Ishikawa (cell line): ENCODE results near the gene REP15.

ENCODE experiments used
- CEBPB ChIP-seq: IDR thresholded peaks from 2 replicates; pipeline ENCODE4 v1.6.1; 2012
- CREB1 ChIP-seq: IDR thresholded peaks from 2 replicates; pipeline ENCODE4 v1.6.1; 2012; ENCODE audit warnings: low read depth
- EGR1 ChIP-seq: IDR thresholded peaks from 2 replicates; pipeline ENCODE4 v1.6.1; 2012
- EP300 ChIP-seq: IDR thresholded peaks from 2 replicates; pipeline ENCODE4 v1.6.1; 2012; ENCODE audit warnings: borderline replicate concordance
- FOXM1 ChIP-seq: IDR thresholded peaks from 2 replicates; pipeline ENCODE4 v1.6.1; 2012; ENCODE audit warnings: low read depth, borderline replicate concordance
- NFIC ChIP-seq: IDR thresholded peaks from 2 replicates; pipeline ENCODE4 v1.6.1; 2012
- RAD21 ChIP-seq: IDR thresholded peaks from 2 replicates; pipeline ENCODE4 v1.6.1; 2012; ENCODE audit warnings: low read depth
- REST ChIP-seq: IDR thresholded peaks from 2 replicates; pipeline ENCODE4 v1.6.1; 2012; ENCODE audit warnings: low read depth, mild to moderate bottlenecking
- TAF1 ChIP-seq: IDR thresholded peaks from 2 replicates; pipeline ENCODE4 v1.6.1; 2012; ENCODE audit warnings: low read depth, mild to moderate bottlenecking
- TCF12 ChIP-seq: IDR thresholded peaks from 2 replicates; pipeline ENCODE4 v1.6.1; 2012; ENCODE audit warnings: low read depth
- TEAD4 ChIP-seq: IDR thresholded peaks from 2 replicates; pipeline ENCODE4 v1.6.1; 2012
- YY1 ChIP-seq: IDR thresholded peaks from 2 replicates; pipeline ENCODE4 v1.6.1; 2012; ENCODE audit warnings: low read depth
- ZBTB7A ChIP-seq: IDR thresholded peaks from 2 replicates; pipeline ENCODE4 v1.6.1; 2012; ENCODE audit warnings: low read depth
- TF ChIP-seq, protein P1 (sequence below): IDR thresholded peaks from 2 replicates; pipeline ENCODE4 v1.6.1; 2012
- TF ChIP-seq, protein P2 (sequence below): IDR thresholded peaks from 2 replicates; pipeline ENCODE4 v1.6.1; 2012

Gene REP15

DNA sequence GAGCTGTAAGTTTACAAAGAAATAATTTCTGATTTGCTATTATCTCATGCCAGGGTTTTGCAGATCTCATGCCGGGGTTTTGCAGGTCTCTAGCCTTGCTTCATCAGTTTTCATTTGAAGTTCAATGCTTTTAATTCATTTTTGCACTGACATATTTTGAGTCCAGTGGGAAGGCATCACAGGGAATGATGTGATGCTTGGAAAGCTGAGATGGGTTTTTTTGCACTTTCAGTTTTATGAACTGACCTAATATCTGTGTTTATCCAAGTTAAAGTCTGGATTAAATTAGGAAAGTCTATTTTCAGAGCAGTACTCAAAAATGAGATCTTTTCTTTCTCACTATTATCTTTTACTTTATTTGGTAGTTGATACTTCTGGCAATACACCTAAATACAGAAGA is 23.6 kb upstream of the REP15 start:
- TF ChIP-seq FOXM1: no peak
- no peak for TF ChIP-seq EP300
- TF ChIP-seq CEBPB: no peak

- no peak for TF ChIP-seq FOXM1
- TF ChIP-seq, protein P1, sequence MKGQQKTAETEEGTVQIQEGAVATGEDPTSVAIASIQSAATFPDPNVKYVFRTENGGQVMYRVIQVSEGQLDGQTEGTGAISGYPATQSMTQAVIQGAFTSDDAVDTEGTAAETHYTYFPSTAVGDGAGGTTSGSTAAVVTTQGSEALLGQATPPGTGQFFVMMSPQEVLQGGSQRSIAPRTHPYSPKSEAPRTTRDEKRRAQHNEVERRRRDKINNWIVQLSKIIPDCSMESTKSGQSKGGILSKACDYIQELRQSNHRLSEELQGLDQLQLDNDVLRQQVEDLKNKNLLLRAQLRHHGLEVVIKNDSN: no peak
- no peak for TF ChIP-seq TCF12
Observed at GRCh38 chr12:27673101-27673718, 23.0 kb upstream of the REP15 start.

- TF ChIP-seq, protein P1: no peak
- TF ChIP-seq RAD21 (no peak), YY1 (no peak), CEBPB (no peak), EGR1 (no peak), ZBTB7A (no peak), REST (no peak), TCF12 (no peak), EP300 (no peak), FOXM1 (no peak), NFIC (no peak), CREB1 (no peak), TAF1 (no peak), TEAD4 (no peak)
- TF ChIP-seq, protein P2, sequence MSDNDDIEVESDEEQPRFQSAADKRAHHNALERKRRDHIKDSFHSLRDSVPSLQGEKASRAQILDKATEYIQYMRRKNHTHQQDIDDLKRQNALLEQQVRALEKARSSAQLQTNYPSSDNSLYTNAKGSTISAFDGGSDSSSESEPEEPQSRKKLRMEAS: no peak
Observed at GRCh38 chr12:27674989-27675388, 21.3 kb upstream of the REP15 start.

GRCh38 chr12:27680619-27681018 is 15.6 kb upstream of the REP15 start:
- TF ChIP-seq EGR1 (no peak), CEBPB (no peak), CREB1 (no peak), YY1 (no peak), REST (no peak), RAD21 (no peak), TEAD4 (no peak), TCF12 (no peak), NFIC (no peak), TAF1 (no peak), EP300 (no peak), FOXM1 (no peak)
- TF ChIP-seq, protein P1: no peak

DNA sequence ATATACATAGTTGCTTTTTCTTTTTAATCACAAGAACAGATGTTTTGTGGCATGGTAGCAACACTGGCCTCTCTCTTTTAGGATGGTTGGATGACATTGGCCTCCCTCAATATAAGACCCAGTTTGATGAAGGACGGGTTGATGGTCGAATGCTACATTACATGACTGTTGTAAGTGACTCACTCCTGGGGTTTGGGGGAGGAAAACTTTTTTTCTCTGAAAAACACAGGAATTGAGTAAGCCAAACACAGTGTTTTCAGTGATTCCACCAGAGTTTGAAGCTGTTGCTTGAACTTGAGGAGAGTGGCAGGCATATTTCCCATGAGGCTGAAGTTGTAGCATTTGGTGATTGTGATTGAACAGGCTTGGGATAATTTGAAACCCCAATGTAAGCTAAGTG is 13.7 kb upstream of the REP15 start:
- no peak for TF ChIP-seq EP300
- no peak for TF ChIP-seq FOXM1
- TF ChIP-seq EGR1: no peak
- no peak for TF ChIP-seq YY1
- TF ChIP-seq, protein P2: no peak
- no peak for TF ChIP-seq TEAD4
- TF ChIP-seq REST: no peak
- TF ChIP-seq, protein P1: no peak
- TF ChIP-seq NFIC: no peak
- no peak for TF ChIP-seq RAD21
- TF ChIP-seq ZBTB7A: no peak
- TF ChIP-seq CEBPB: no peak
- no peak for TF ChIP-seq TAF1
- TF ChIP-seq CREB1: no peak
